Type B pancreatic cell (in vitro differentiated cells): ENCODE results near the gene MEIOB. TPM values are rescaled to one million over a fixed set of nuclear protein-coding genes. Genes with fewer than 3 reads are reported as not detected.

ENCODE experiments used
- DNase-seq: peaks from one replicate; pipeline ENCODE4 v3.0.0; 2021; ENCODE audit warnings: mixed read lengths; ENCODE audit not compliant: unreplicated experiment; ENCODE audit errors: extremely low spot score
- H3K27ac Mint-ChIP-seq: 2 replicates; pipeline ENCODE4 v1.8.0; 2021; ENCODE audit warnings: mild to moderate bottlenecking, mixed read lengths
- H3K27me3 Mint-ChIP-seq: 2 replicates; pipeline ENCODE4 v1.8.0; 2021; ENCODE audit warnings: mixed read lengths
- H3K36me3 Mint-ChIP-seq: 2 replicates; pipeline ENCODE4 v1.8.0; 2021; ENCODE audit warnings: mixed read lengths
- H3K4me1 Mint-ChIP-seq: one replicate; pipeline ENCODE4 v1.8.0; 2021; ENCODE audit warnings: mixed read lengths; ENCODE audit not compliant: unreplicated experiment
- H3K4me3 Mint-ChIP-seq: 2 replicates; pipeline ENCODE4 v1.8.0; 2021; ENCODE audit warnings: mild to moderate bottlenecking, mixed read lengths
- H3K9me3 Mint-ChIP-seq: 2 replicates; pipeline ENCODE4 v1.8.0; 2021; ENCODE audit warnings: mixed read lengths
- total RNA-seq: library from RNA; stranded (reverse); gene quantifications from 2 replicates; pipeline ENCODE4 v1.2.1, GENCODE V29; 2021; ENCODE audit warnings: low replicate concordance
- TF ChIP-seq, protein P1 (sequence below): fragments of 200-600 bp; sonication (generic); conservative IDR thresholded peaks from 2 replicates; pipeline ENCODE4 v1.5.0; 2021; ENCODE audit warnings: antibody characterized with exemption, mild to moderate bottlenecking

MEIOB gene
- total RNA-seq, 1 donor from 2014 or later = not detected

DNA sequence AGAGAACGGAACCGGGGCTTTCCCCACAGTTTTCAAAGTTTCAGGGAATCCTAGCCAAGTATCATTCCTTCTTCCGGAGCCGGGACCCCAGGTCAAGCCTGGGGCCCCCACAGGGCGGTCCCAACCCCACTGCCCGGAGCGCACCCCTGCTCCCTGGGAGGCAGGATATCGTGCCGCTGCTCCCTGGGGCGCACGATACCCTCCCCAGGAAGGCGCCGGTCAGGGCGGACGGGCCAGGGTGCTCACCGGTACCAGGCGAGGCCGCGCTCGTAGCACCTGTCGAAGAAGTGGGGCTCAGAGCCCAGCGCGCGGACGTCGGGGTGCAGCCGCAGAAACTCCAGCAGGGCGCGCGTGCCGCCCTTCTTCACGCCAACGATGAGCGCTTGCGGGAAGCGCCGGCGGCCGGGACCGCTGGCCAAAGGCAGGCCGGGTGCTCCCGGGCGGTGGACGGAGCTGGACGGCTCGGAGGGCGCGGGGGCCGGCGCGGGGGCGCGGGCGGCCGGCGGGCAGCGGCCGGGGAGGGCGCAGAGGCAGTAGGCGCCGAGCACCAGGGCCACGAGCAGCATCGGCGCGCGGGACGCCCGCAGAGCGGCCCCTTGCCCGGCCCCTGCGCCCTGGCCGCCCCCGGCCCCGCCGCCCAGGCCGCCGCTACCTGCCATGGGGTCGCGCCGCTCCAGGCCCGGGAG is 45.8 kb upstream of the MEIOB start:
- H3K36me3 Mint-ChIP-seq = no peaks in the 10 kb centered on the region
- no peaks in the 10 kb centered on the region for H3K9me3 Mint-ChIP-seq
- H3K27me3 Mint-ChIP-seq = peaks cover 65% of the 10 kb centered on the region
- DNase-seq = no peak
- H3K27ac Mint-ChIP-seq = no peak overlapping the region
- peaks cover 9% of the 10 kb centered on the region for H3K4me1 Mint-ChIP-seq
- TF ChIP-seq, protein P1, sequence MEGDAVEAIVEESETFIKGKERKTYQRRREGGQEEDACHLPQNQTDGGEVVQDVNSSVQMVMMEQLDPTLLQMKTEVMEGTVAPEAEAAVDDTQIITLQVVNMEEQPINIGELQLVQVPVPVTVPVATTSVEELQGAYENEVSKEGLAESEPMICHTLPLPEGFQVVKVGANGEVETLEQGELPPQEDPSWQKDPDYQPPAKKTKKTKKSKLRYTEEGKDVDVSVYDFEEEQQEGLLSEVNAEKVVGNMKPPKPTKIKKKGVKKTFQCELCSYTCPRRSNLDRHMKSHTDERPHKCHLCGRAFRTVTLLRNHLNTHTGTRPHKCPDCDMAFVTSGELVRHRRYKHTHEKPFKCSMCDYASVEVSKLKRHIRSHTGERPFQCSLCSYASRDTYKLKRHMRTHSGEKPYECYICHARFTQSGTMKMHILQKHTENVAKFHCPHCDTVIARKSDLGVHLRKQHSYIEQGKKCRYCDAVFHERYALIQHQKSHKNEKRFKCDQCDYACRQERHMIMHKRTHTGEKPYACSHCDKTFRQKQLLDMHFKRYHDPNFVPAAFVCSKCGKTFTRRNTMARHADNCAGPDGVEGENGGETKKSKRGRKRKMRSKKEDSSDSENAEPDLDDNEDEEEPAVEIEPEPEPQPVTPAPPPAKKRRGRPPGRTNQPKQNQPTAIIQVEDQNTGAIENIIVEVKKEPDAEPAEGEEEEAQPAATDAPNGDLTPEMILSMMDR = no peak
- H3K4me3 Mint-ChIP-seq = peak overlapping the region; percentile 66

DNA sequence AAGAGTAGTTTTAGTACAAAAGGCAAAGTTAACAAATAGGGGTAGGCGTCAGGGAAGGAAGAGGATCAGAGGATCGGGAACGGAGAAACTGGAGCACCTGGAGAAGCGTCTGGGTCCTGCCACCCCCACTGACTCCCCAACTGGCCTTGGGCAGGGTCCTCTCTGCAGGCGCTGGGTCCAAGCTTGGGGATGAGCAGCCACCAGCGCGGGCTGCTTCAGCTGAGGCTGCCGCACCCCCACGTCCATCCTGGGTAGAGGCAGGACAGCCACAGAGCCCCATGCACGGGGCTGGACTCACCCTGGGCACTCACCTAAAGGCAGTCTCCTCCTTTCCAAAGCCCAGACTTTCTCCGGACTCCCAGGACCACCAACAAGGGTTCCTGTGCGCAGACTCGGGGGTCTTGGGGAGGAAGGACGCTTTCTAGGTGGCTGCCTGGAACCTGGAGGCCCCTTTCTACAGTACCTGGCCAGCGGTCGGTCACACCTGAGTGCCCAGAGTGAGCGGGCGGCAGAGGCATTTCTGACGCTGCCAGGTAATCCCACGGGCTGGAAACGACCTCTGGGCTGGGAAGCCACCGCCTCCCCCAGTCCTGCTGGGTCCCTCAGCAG is 45.2 kb upstream of the MEIOB start:
- no peak for DNase-seq
- no peak overlapping the region for H3K27ac Mint-ChIP-seq
- no peaks in the 10 kb centered on the region for H3K36me3 Mint-ChIP-seq
- peak overlapping the region; percentile 66 for H3K4me3 Mint-ChIP-seq
- H3K27me3 Mint-ChIP-seq = peaks cover 60% of the 10 kb centered on the region
- peaks cover 9% of the 10 kb centered on the region for H3K4me1 Mint-ChIP-seq
- TF ChIP-seq, protein P1 = no peak
- no peaks in the 10 kb centered on the region for H3K9me3 Mint-ChIP-seq

DNA sequence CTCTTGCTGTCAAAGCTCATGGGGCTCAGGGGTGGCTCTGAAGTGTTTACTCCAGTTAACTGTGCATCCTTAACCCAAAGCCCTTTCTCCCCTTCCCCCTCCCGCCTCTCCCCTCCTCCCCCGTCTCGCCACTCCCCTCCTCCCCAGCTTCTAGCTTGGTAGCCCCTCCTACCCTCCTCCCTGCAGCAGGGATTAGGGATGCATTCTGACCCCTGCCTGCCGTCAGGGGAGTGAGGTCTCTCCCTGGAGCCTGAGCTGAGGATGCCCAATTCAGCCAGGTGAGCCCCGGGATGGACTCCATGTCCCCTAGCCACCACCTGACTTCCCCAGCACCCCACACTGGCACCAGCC is 44.7 kb upstream of the MEIOB start:
- H3K36me3 Mint-ChIP-seq = no peaks in the 10 kb centered on the region
- peaks cover 9% of the 10 kb centered on the region for H3K4me1 Mint-ChIP-seq
- no peaks in the 10 kb centered on the region for H3K9me3 Mint-ChIP-seq
- H3K27me3 Mint-ChIP-seq = peaks cover 57% of the 10 kb centered on the region
- TF ChIP-seq, protein P1 = no peak
- DNase-seq = no peak
- H3K27ac Mint-ChIP-seq = no peak overlapping the region
- H3K4me3 Mint-ChIP-seq = peak overlapping the region; percentile 63

- DNase-seq = no peak
- peaks cover 51% of the 10 kb centered on the region for H3K27me3 Mint-ChIP-seq
- no peak overlapping the region for H3K4me3 Mint-ChIP-seq
- TF ChIP-seq, protein P1 = no peak
- H3K4me1 Mint-ChIP-seq = peaks cover 5% of the 10 kb centered on the region
- no peaks in the 10 kb centered on the region for H3K9me3 Mint-ChIP-seq
- no peaks in the 10 kb centered on the region for H3K36me3 Mint-ChIP-seq
- H3K27ac Mint-ChIP-seq = no peak overlapping the region
These were observed 44.0 kb upstream of the MEIOB start for GRCh38 chr16:1915732-1916639.

DNA sequence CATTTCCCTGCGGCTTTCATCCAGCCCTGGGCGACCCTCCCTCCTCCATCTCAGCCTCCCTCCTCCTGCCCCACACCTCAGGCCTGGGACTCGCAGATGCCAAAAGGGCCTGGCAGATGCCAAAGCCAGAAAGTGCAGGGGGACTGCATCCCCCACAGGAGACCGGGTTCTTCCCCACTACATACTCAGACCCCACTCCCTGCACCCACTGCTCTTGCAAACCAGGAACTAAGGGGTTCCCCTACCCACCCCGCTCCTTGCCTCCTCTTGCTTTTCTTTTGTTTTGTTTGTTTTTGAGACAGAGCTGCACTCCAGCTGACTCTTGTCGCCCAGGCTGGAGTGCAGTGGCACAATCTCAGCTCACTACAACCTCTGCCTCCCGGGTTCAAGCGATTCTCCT is 43.0 kb upstream of the MEIOB start:
- DNase-seq = no peak
- no peak overlapping the region for H3K4me3 Mint-ChIP-seq

More for the DNA sequence above, 43.0 kb upstream of the MEIOB start:
- H3K9me3 Mint-ChIP-seq = no peaks in the 10 kb centered on the region
- H3K27me3 Mint-ChIP-seq = peaks cover 41% of the 10 kb centered on the region
- H3K36me3 Mint-ChIP-seq = no peaks in the 10 kb centered on the region
- no peaks in the 10 kb centered on the region for H3K4me1 Mint-ChIP-seq
- peak overlapping the region; percentile 31 for H3K27ac Mint-ChIP-seq
- TF ChIP-seq, protein P1 = no peak
